Smooth muscle cell (in vitro differentiated cells): Measurements from ENCODE around the gene TNFAIP8L3. TPM values are rescaled to one million over a fixed set of nuclear protein-coding genes. Genes with fewer than 3 reads are reported as not detected.

Source experiments
- DNase-seq: peaks from one replicate; lab custom pipeline; 2025; ENCODE audit not compliant: unreplicated experiment; lab: John Stamatoyannopoulos, UW
- H2AFZ ChIP-seq: fragments of 200-600 bp; sonication (generic); 2 replicates; pipeline ENCODE4 v1.6.0; 2016; ENCODE audit warnings: antibody characterized with exemption, low read depth, mild to moderate bottlenecking
- H3F3A ChIP-seq: fragments of 200-600 bp; sonication (generic); 2 replicates; pipeline ENCODE4 v1.6.0; 2017; ENCODE audit warnings: antibody characterized with exemption, low read depth
- H3K27ac ChIP-seq: fragments of 200-600 bp; sonication (generic); 2 replicates; pipeline ENCODE4 v1.5.1; 2016; ENCODE audit warnings: low read depth, mild to moderate bottlenecking
- H3K27me3 ChIP-seq: fragments of 200-600 bp; sonication (generic); 2 replicates; pipeline ENCODE4 v1.6.1; 2016; ENCODE audit warnings: low read depth, mild to moderate bottlenecking
- H3K36me3 ChIP-seq: fragments of 200-600 bp; sonication (generic); 2 replicates; pipeline ENCODE4 v1.5.1; 2016; ENCODE audit warnings: low read depth
- H3K4me1 ChIP-seq: fragments of 200-600 bp; sonication (generic); 2 replicates; pipeline ENCODE4 v1.5.1; 2016; ENCODE audit warnings: low read depth
- H3K4me2 ChIP-seq: fragments of 200-600 bp; sonication (generic); 2 replicates; pipeline ENCODE4 v1.6.0; 2016; ENCODE audit warnings: mild to moderate bottlenecking
- H3K4me3 ChIP-seq: fragments of 200-600 bp; sonication (generic); 2 replicates; pipeline ENCODE4 v1.5.1; 2016; ENCODE audit warnings: mild to moderate bottlenecking
- H3K79me2 ChIP-seq: fragments of 200-600 bp; sonication (generic); 2 replicates; pipeline ENCODE4 v1.6.0; 2016; ENCODE audit warnings: low read depth, mild to moderate bottlenecking
- H3K9ac ChIP-seq: fragments of 200-600 bp; sonication (generic); 2 replicates; pipeline ENCODE4 v1.6.0; 2016; ENCODE audit warnings: low read depth
- H3K9me3 ChIP-seq: fragments of 200-600 bp; sonication (generic); replicated peaks from 2 replicates; pipeline ENCODE4 v1.5.1; 2016; ENCODE audit warnings: low read depth
- H4K20me1 ChIP-seq: fragments of 200-600 bp; sonication (generic); 2 replicates; pipeline ENCODE4 v1.6.0; 2016; ENCODE audit warnings: low read depth
- CTCF ChIP-seq: fragments of 200-600 bp; sonication (generic); IDR thresholded peaks from 2 replicates; pipeline ENCODE4 v1.5.1; 2017; ENCODE audit warnings: borderline replicate concordance, mild to moderate bottlenecking, antibody characterized with exemption; ENCODE audit not compliant: insufficient read depth, poor library complexity, severe bottlenecking
- WGBS: methylation state at CpG from one replicate; pipeline ENCODE4 v1.1.7; 2016; ENCODE audit warnings: low lambda C conversion rate; 5-methylcytosine and 5-hydroxymethylcytosine counted together
- polyA plus RNA-seq: library from polyadenylated mRNA; unstranded; fragments of >200 nt; fragmentation: Nextera tagmentation; extraction: Ambion mirVana; gene quantifications from 2 replicates; pipeline ENCODE4 v1.2.1, GENCODE V29; 2016
- total RNA-seq: library from RNA; depleted of rRNA; stranded (reverse); fragments of >200 nt; gene quantifications from 2 replicates; pipeline ENCODE4 v1.2.3, GENCODE V29; 2014

The TNFAIP8L3 gene
- total and polyA plus RNA-seq, 2 experiments from 2014 or later: not detected

- peaks cover 3% of the 10 kb centered on the region for H3K27me3 ChIP-seq
- H3K79me2 ChIP-seq: no peaks in the 10 kb centered on the region
- no peaks in the 10 kb centered on the region for H4K20me1 ChIP-seq
- no peak for TF ChIP-seq CTCF
- no peak for DNase-seq
- H3K4me3 ChIP-seq: no peak overlapping the region
- no peak overlapping the region for H3K9ac ChIP-seq
- H3K9me3 ChIP-seq: no peaks in the 10 kb centered on the region
- H3K27ac ChIP-seq: no peak overlapping the region
- no peaks in the 10 kb centered on the region for H3K4me1 ChIP-seq
- H3F3A ChIP-seq: no peaks in the 10 kb centered on the region
- WGBS: 91% methylated on average over 7 of the region's 7 CpGs
- no peaks in the 10 kb centered on the region for H3K36me3 ChIP-seq
- no peak overlapping the region for H2AFZ ChIP-seq
- no peak overlapping the region for H3K4me2 ChIP-seq
Measured at GRCh38 chr15:51075826-51076523, 18.7 kb downstream of the TNFAIP8L3 start.

GRCh38 chr15:51075364-51075763, 19.3 kb downstream of the TNFAIP8L3 start:
- no peaks in the 10 kb centered on the region for H3K9me3 ChIP-seq
- H3K4me3 ChIP-seq: no peak overlapping the region
- no peaks in the 10 kb centered on the region for H3K4me1 ChIP-seq
- H3K79me2 ChIP-seq: no peaks in the 10 kb centered on the region
- DNase-seq: no peak
- no peak overlapping the region for H3K9ac ChIP-seq
- no peak for TF ChIP-seq CTCF
- no peaks in the 10 kb centered on the region for H3F3A ChIP-seq
- no peak overlapping the region for H2AFZ ChIP-seq
- peaks cover 3% of the 10 kb centered on the region for H3K27me3 ChIP-seq
- H4K20me1 ChIP-seq: no peaks in the 10 kb centered on the region
- H3K4me2 ChIP-seq: no peak overlapping the region
- 93% methylated on average over 5 of the region's 5 CpGs for WGBS
- no peak overlapping the region for H3K27ac ChIP-seq
- H3K36me3 ChIP-seq: no peaks in the 10 kb centered on the region

GRCh38 chr15:51074926-51075325, 19.8 kb downstream of the TNFAIP8L3 start:
- peaks cover 3% of the 10 kb centered on the region for H3K27me3 ChIP-seq
- H3K27ac ChIP-seq: no peak overlapping the region
- H3K4me3 ChIP-seq: no peak overlapping the region
- H3F3A ChIP-seq: no peaks in the 10 kb centered on the region
- H4K20me1 ChIP-seq: no peaks in the 10 kb centered on the region
- DNase-seq: no peak
- H3K4me1 ChIP-seq: no peaks in the 10 kb centered on the region
- no peak overlapping the region for H3K4me2 ChIP-seq
- no peak overlapping the region for H2AFZ ChIP-seq
- H3K79me2 ChIP-seq: no peaks in the 10 kb centered on the region
- H3K9me3 ChIP-seq: no peaks in the 10 kb centered on the region
- WGBS: 97% methylated on average over 5 of the region's 5 CpGs
- H3K36me3 ChIP-seq: no peaks in the 10 kb centered on the region
- TF ChIP-seq CTCF: no peak
- no peak overlapping the region for H3K9ac ChIP-seq

GRCh38 chr15:51071578-51071977, 23.1 kb downstream of the TNFAIP8L3 start:
- 97% methylated on average over 1 of the region's 1 CpG for WGBS
- H3K4me3 ChIP-seq: no peak overlapping the region
- TF ChIP-seq CTCF: no peak
- H2AFZ ChIP-seq: no peak overlapping the region
- peaks cover 3% of the 10 kb centered on the region for H3K27me3 ChIP-seq
- no peak for DNase-seq
- no peaks in the 10 kb centered on the region for H3K9me3 ChIP-seq
- H3K79me2 ChIP-seq: no peaks in the 10 kb centered on the region
- H3K36me3 ChIP-seq: no peaks in the 10 kb centered on the region
- no peaks in the 10 kb centered on the region for H4K20me1 ChIP-seq
- no peaks in the 10 kb centered on the region for H3F3A ChIP-seq
- H3K4me1 ChIP-seq: no peaks in the 10 kb centered on the region
- H3K4me2 ChIP-seq: no peak overlapping the region
- H3K9ac ChIP-seq: no peak overlapping the region
- no peak overlapping the region for H3K27ac ChIP-seq
